Measurements from ENCODE around the gene HTR7. TPM values are rescaled to one million over a fixed set of nuclear protein-coding genes. Genes with fewer than 3 reads are reported as not detected.
"Not testable (repeated sequence)": the region's sequence is repeated elsewhere in the genome, so short reads cannot be mapped to it uniquely, and the experiment has no call there.

The HTR7 gene
- polyA plus RNA-seq, 2 of the 4 experiments (the other 2 are of a cell fraction): 0.04 to 0.05 TPM

GRCh38 chr10:90813594-90814365 lies 44.1 kb downstream of the HTR7 start:
- Histone ChIP-seq H3K4me1 (no peaks in the 10 kb centered on the region), H3K9me3 (no peaks in the 10 kb centered on the region), H3K4me3 (no peak overlapping the region), H3K27ac (no peak overlapping the region), H3K4me2 (no peak overlapping the region)
- CTCF ChIA-PET: interaction anchor here (1.0 kb wide), 1 partner anchor 26 kb away, joined by 3 read pairs; no protein-coding TSS in a partner anchor
- no peak for ATAC-seq
- POLR2A ChIA-PET: no interaction called here
- TF ChIP-seq ESRRA (IDR thresholded peaks at IDR 0.05; ENCODE audit: borderline replicate concordance, low read length) (no peak), EHMT2 (IDR thresholded peaks at IDR 0.05; ENCODE audit: low read depth) (no peak), ZC3H11A (IDR thresholded peaks at IDR 0.05) (no peak)
- TF ChIP-seq, protein P1, sequence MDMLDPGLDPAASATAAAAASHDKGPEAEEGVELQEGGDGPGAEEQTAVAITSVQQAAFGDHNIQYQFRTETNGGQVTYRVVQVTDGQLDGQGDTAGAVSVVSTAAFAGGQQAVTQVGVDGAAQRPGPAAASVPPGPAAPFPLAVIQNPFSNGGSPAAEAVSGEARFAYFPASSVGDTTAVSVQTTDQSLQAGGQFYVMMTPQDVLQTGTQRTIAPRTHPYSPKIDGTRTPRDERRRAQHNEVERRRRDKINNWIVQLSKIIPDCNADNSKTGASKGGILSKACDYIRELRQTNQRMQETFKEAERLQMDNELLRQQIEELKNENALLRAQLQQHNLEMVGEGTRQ (IDR thresholded peaks at IDR 0.05): no peak
- no peak for FAIRE-seq
- 60% methylated on average over 7 of the region's 7 CpGs for WGBS (ENCODE audit: missing lambda C conversion rate)
- DNase-seq (ENCODE audit: low read depth in 1 of 2, low spot score in 1 of 2): no peak

GRCh38 chr10:90807106-90807505 lies 50.7 kb downstream of the HTR7 start:
- POLR2A ChIA-PET; FAIRE-seq; H3K9me3 ChIP-seq; ATAC-seq; DNase-seq (ENCODE audit: low read depth in 1 of 2, low spot score in 1 of 2); H3K27ac ChIP-seq; H3K4me2 ChIP-seq; H3K4me3 ChIP-seq; H3K4me1 ChIP-seq: not testable (repeated sequence)
- WGBS (ENCODE audit: missing lambda C conversion rate): 58% methylated on average over 4 of the region's 4 CpGs
- CTCF ChIA-PET: interaction anchor here (1.1 to 1.6 kb wide), 3 partner anchors 19 to 58 kb away, joined by 4 to 5 read pairs (median 5); no protein-coding TSS in a partner anchor

GRCh38 chr10:90806677-90807076 lies 51.2 kb downstream of the HTR7 start:
- Histone ChIP-seq H3K4me2 (no peak overlapping the region), H3K9me3 (no peaks in the 10 kb centered on the region), H3K4me1 (no peaks in the 10 kb centered on the region), H3K4me3 (no peak overlapping the region), H3K27ac (no peak overlapping the region)
- ATAC-seq (no peak), FAIRE-seq (no peak), DNase-seq (ENCODE audit: low read depth in 1 of 2, low spot score in 1 of 2) (no peak)
- ChIA-PET POLR2A (no interaction called here), CTCF (interaction anchor here (1.1 to 1.6 kb wide), 3 partner anchors 19 to 59 kb away, joined by 4 to 5 read pairs (median 5); no protein-coding TSS in a partner anchor)
- no peak for TF ChIP-seq ZFP36 (IDR thresholded peaks at IDR 0.05; ENCODE audit: borderline replicate concordance, partially characterized antibody)
- TF ChIP-seq CBX8 (IDR thresholded peaks at IDR 0.05): no peak
- TF ChIP-seq, protein P2, sequence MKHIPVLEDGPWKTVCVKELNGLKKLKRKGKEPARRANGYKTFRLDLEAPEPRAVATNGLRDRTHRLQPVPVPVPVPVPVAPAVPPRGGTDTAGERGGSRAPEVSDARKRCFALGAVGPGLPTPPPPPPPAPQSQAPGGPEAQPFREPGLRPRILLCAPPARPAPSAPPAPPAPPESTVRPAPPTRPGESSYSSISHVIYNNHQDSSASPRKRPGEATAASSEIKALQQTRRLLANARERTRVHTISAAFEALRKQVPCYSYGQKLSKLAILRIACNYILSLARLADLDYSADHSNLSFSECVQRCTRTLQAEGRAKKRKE (CRISPR knock-in tag; IDR thresholded peaks at IDR 0.05; ENCODE audit: low read depth): no peak
- no peak for TF ChIP-seq HDAC2 (IDR thresholded peaks at IDR 0.05)
- no peak for TF ChIP-seq EHF (CRISPR knock-in tag; IDR thresholded peaks at IDR 0.05)
- no peak for TF ChIP-seq CBX2 (IDR thresholded peaks at IDR 0.05; ENCODE audit: borderline replicate concordance, low read depth)
- TF ChIP-seq RFX5 (IDR thresholded peaks at IDR 0.05): no peak
- TF ChIP-seq FOSB (CRISPR knock-in tag; IDR thresholded peaks at IDR 0.05): no peak
- TF ChIP-seq MAZ (IDR thresholded peaks at IDR 0.05; ENCODE audit: borderline replicate concordance, low read depth, low read length): no peak
- no peak for TF ChIP-seq RNF2 (IDR thresholded peaks at IDR 0.05; ENCODE audit: borderline replicate concordance, low read depth)
- no peak for TF ChIP-seq HEYL (CRISPR knock-in tag; IDR thresholded peaks at IDR 0.05)
- no peak for TF ChIP-seq FOXS1 (CRISPR knock-in tag; IDR thresholded peaks at IDR 0.05)
- TF ChIP-seq MYC (IDR thresholded peaks at IDR 0.05; ENCODE audit: borderline replicate concordance, low read length): no peak
- no peak for TF ChIP-seq ZC3H11A (IDR thresholded peaks at IDR 0.05)
- no peak for TF ChIP-seq GATA3 (IDR thresholded peaks at IDR 0.05; ENCODE audit: borderline replicate concordance)
- TF ChIP-seq RCOR1 (IDR thresholded peaks at IDR 0.05; ENCODE audit: low read depth, low read length): no peak
- TF ChIP-seq SREBF2 (IDR thresholded peaks at IDR 0.05): no peak
- TF ChIP-seq CHD4 (IDR thresholded peaks at IDR 0.05; ENCODE audit: borderline replicate concordance): no peak
- WGBS (ENCODE audit: missing lambda C conversion rate): 9% methylated on average over 1 of the region's 1 CpG

Measured in A549 (cell line).